H1 (cell line): ENCODE measurements around the gene AMN1. TPM values are rescaled to one million over a fixed set of nuclear protein-coding genes. Genes with fewer than 3 reads are reported as not detected.

Source experiments
- CBX5 ChIP-seq: fragments of 300-800, 300-1000 bp; sonication (generic); IDR thresholded peaks from 2 replicates; pipeline ENCODE4 v1.7.1; 2016; ENCODE audit warnings: antibody characterized with exemption, low read length, low read depth
- CHD1 ChIP-seq: IDR thresholded peaks from 2 replicates; pipeline ENCODE4 v1.6.1; 2012; ENCODE audit warnings: low read depth, low read length, improper control_type of control experiment
- EGR1 ChIP-seq: IDR thresholded peaks from 2 replicates; pipeline ENCODE4 v1.6.1; 2011; ENCODE audit warnings: low read depth, low read length, borderline replicate concordance
- HDAC2 ChIP-seq, 2 experiments: fragments of 300-600 bp in 1 of 2; sonication (generic) in 1 of 2; IDR thresholded peaks; 2 replicates each; pipeline ENCODE4 v1.6.1; 2011 to 2012; ENCODE audit warnings: low read depth in 2 of 2, low read length in 2 of 2, mild to moderate bottlenecking in 2 of 2, moderate library complexity in 2 of 2, borderline replicate concordance in 1 of 2, inconsistent platforms in 1 of 2
- SIN3A ChIP-seq, 2 experiments: IDR thresholded peaks in 1 of 2; conservative IDR thresholded peaks in 1 of 2; 2 replicates each; pipeline ENCODE4 v1.6.1; 2011 to 2012; ENCODE audit warnings: low read length in 2 of 2, improper control_type of control experiment in 1 of 2, low read depth in 1 of 2, mild to moderate bottlenecking in 1 of 2
- TAF7 ChIP-seq: optimal IDR thresholded peaks from 2 replicates; pipeline ENCODE3; 2011; ENCODE audit warnings: low read depth, mild to moderate bottlenecking, inconsistent platforms, low read length, moderate library complexity, borderline replicate concordance
- ZNF274 ChIP-seq: IDR thresholded peaks from 2 replicates; pipeline ENCODE4 v1.7.0; 2012; ENCODE audit warnings: low read length, borderline replicate concordance; ENCODE audit errors: extremely low read depth
- polyA plus RNA-seq, 7 experiments: library from polyadenylated mRNA; depleted of rRNA in 3 of 7; stranded (reverse) in 5 of 7; unstranded in 2 of 7; fragments of >200 nt in 5 of 7; fragments of 200-250 nt in 2 of 7; gene quantifications; 1 replicate in 5 of 7; 2 replicates in 1 of 7; 4 replicates in 1 of 7; pipeline versions ENCODE4 v1.2.1 to v1.2.3, GENCODE V29; 2011 to 2013; ENCODE audit warnings: missing spikeins in 2 of 7, mixed read lengths in 2 of 7
- total RNA-seq: library from RNA; stranded (reverse); fragmentation: NEBNext Ultra II Directional; extraction: Animal tissue kit (Norgen Biotek cat#: 25700); gene quantifications from 2 replicates; pipeline ENCODE4 v1.2.1, GENCODE V29; 2021

Gene AMN1
- total and polyA plus RNA-seq, 2 of the 8 experiments (the other 6 are each of a cell fraction or from before 2014, with no cell fraction given), result 7.5 to 13.8 TPM

GRCh38 chr12:31641509-31642090 is 87.2 kb downstream of the AMN1 start (continued):
- no peak for TF ChIP-seq TAF7
- TF ChIP-seq CBX5, result no peak
- no peak for TF ChIP-seq HDAC2 (IDR thresholded peaks at IDR 0.05; ENCODE audit: borderline replicate concordance in 1 of 2, low read depth in 2 of 2, low read length in 2 of 2)
- no peak for TF ChIP-seq ZNF274
- no peak for TF ChIP-seq CHD1
- TF ChIP-seq SIN3A (conservative IDR thresholded peaks at IDR 0.05 in 1 of 2, IDR thresholded peaks at IDR 0.05 in 1 of 2; ENCODE audit: low read depth in 1 of 2, low read length in 2 of 2), result no peak
- TF ChIP-seq EGR1, result no peak
